Measurements from ENCODE around the gene ABL2.

ABL2 gene

DNA sequence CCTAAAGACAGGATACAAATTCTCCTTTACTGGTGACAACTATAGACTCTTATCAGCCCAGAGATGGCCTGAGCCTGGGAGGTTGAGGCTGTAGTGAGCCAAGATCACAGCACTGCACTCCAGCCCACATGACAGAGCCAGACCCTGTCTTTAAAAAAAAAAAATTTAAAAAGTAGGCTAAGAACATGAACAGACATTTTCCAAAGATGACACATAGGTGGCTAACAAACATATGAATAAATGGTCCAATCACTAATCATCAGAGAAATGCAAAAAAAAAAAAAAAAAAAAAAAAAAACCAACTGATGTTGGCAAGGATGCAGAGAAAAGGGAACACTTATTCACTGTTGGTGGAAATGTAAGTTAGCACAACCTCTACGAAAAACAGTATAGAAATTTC lies 82.6 kb downstream of the ABL2 start:
- no peak overlapping the region for H2AFZ ChIP-seq (ENCODE audit: low read depth, low read length)
- H3K36me3 ChIP-seq (ENCODE audit: control insufficient read depth in 1 of 2, insufficient read depth in 2 of 2, low read depth in 1 of 2, low read length in 2 of 2): peaks cover 3 to 4% of the 10 kb centered on the region in 2 experiments
- no peak overlapping the region for H2BK120ac ChIP-seq (ENCODE audit: low read depth, low read length)
- H3K23ac ChIP-seq (ENCODE audit: low read length in 2 of 2): no peak overlapping the region
- no peak for DNase-seq
- no peak overlapping the region for H2AK5ac ChIP-seq (ENCODE audit: low read length, severe bottlenecking)
- H3K4ac ChIP-seq (ENCODE audit: low read depth in 1 of 2, low read length in 2 of 2): no peak overlapping the region
- H3K27me3 ChIP-seq (ENCODE audit: control insufficient read depth in 1 of 2, insufficient read depth in 1 of 2, low read length in 2 of 2): no peaks in the 10 kb centered on the region
- H3K9ac ChIP-seq (ENCODE audit: low read length): peak overlapping the region; percentile 49
- H3K9me3 ChIP-seq (ENCODE audit: control insufficient read depth, low read length): peaks cover 3% of the 10 kb centered on the region
- no peak overlapping the region for H4K91ac ChIP-seq (ENCODE audit: low read length)
- H2BK12ac ChIP-seq (ENCODE audit: low read length in 2 of 2): no peak overlapping the region
- H3K79me1 ChIP-seq (replicated peaks; ENCODE audit: low read length, poor library complexity, severe bottlenecking): peaks cover 13% of the 10 kb centered on the region
- no peak overlapping the region for H2BK15ac ChIP-seq (ENCODE audit: low read depth, poor library complexity, severe bottlenecking)
- no peak overlapping the region for H3K27ac ChIP-seq (ENCODE audit: low read length, poor library complexity, severe bottlenecking)
- WGBS: 89% methylated on average over 1 of the region's 1 CpG
- no peak overlapping the region for H3K18ac ChIP-seq (ENCODE audit: low read depth in 1 of 2, low read length in 2 of 2)
- H2BK5ac ChIP-seq (ENCODE audit: low read depth, low read length, poor library complexity, severe bottlenecking): no peak overlapping the region
- H3K4me2 ChIP-seq (ENCODE audit: low read length, poor library complexity, severe bottlenecking): no peak overlapping the region
- H4K8ac ChIP-seq (ENCODE audit: low read length): no peak overlapping the region
- H3K14ac ChIP-seq (ENCODE audit: low read length in 2 of 2): no peak overlapping the region
- no peak overlapping the region for H3K4me3 ChIP-seq (ENCODE audit: insufficient read depth in 1 of 2, low read depth in 1 of 2, low read length in 2 of 2)
- peaks cover 1% of the 10 kb centered on the region for H3K4me1 ChIP-seq (ENCODE audit: control insufficient read depth, insufficient read depth, low read depth, low read length)

DNA sequence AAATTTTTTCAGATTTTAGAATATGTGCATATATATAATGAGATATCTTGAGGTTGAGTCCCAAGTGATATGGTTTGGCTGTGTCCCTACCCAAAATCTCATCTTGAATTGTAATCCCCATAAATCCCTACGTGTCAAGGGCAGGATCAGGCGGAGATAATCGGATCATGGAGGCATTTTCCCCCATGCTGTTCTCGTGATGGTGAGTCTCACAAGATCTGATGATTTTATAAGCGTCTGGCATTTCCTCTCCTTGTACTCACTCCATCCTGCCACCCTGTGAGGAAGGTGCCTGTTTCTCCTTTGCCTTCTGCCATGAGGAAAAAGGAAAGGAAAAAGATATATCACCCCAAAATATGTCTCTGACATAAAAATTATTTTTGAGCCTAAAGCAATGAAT lies 83.0 kb downstream of the ABL2 start:
- H3K9me3 ChIP-seq (ENCODE audit: control insufficient read depth, low read length): peaks cover 3% of the 10 kb centered on the region
- no peak overlapping the region for H2AK5ac ChIP-seq (ENCODE audit: low read length, severe bottlenecking)
- no peak overlapping the region for H3K4ac ChIP-seq (ENCODE audit: low read depth in 1 of 2, low read length in 2 of 2)
- H3K27me3 ChIP-seq (ENCODE audit: control insufficient read depth in 1 of 2, insufficient read depth in 1 of 2, low read length in 2 of 2): no peaks in the 10 kb centered on the region
- no peak overlapping the region for H3K4me2 ChIP-seq (ENCODE audit: low read length, poor library complexity, severe bottlenecking)
- H3K27ac ChIP-seq (ENCODE audit: low read length, poor library complexity, severe bottlenecking): no peak overlapping the region
- H3K4me3 ChIP-seq (ENCODE audit: insufficient read depth in 1 of 2, low read depth in 1 of 2, low read length in 2 of 2): no peak overlapping the region
- H2BK15ac ChIP-seq (ENCODE audit: low read depth, poor library complexity, severe bottlenecking): no peak overlapping the region
- H2AFZ ChIP-seq (ENCODE audit: low read depth, low read length): no peak overlapping the region
- peaks cover 13% of the 10 kb centered on the region for H3K79me1 ChIP-seq (replicated peaks; ENCODE audit: low read length, poor library complexity, severe bottlenecking)
- no peak overlapping the region for H3K18ac ChIP-seq (ENCODE audit: low read depth in 1 of 2, low read length in 2 of 2)
- H2BK120ac ChIP-seq (ENCODE audit: low read depth, low read length): no peak overlapping the region
- no peak for DNase-seq
- H3K4me1 ChIP-seq (ENCODE audit: control insufficient read depth, insufficient read depth, low read depth, low read length): peaks cover 1% of the 10 kb centered on the region
- peaks cover 3 to 4% of the 10 kb centered on the region in 2 experiments for H3K36me3 ChIP-seq (ENCODE audit: control insufficient read depth in 1 of 2, insufficient read depth in 2 of 2, low read depth in 1 of 2, low read length in 2 of 2)
- no peak overlapping the region for H2BK5ac ChIP-seq (ENCODE audit: low read depth, low read length, poor library complexity, severe bottlenecking)
- H2BK12ac ChIP-seq (ENCODE audit: low read length in 2 of 2): no peak overlapping the region
- no peak overlapping the region for H4K8ac ChIP-seq (ENCODE audit: low read length)
- no peak overlapping the region for H3K14ac ChIP-seq (ENCODE audit: low read length in 2 of 2)
- WGBS: 81% methylated on average over 4 of the region's 5 CpGs
- H4K91ac ChIP-seq (ENCODE audit: low read length): no peak overlapping the region
- no peak overlapping the region for H3K23ac ChIP-seq (ENCODE audit: low read length in 2 of 2)
- H3K9ac ChIP-seq (ENCODE audit: low read length): peak overlapping the region; percentile 49

DNA sequence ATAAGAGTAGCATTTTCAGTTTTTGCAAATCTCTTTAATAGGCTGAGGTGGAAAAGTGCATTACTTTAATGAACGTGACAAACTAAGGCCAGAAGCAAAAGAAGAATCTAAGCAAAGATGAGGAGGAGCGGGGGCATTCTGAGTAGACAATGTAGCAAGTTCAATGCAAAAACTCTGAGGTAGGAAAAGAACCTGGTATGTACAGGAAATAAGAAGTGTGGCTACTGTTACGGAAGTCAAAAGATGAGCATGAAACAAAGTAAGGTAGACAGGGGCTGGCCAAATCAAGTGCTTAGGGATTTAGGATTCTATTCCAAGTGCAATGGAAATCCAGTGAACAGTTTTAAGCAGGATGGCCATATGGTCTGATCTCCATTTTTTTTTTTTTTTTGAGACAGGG lies 84.0 kb downstream of the ABL2 start:
- Histone ChIP-seq H3K36me3 (ENCODE audit: control insufficient read depth in 1 of 2, insufficient read depth in 2 of 2, low read depth in 1 of 2, low read length in 2 of 2) (peaks cover 3 to 7% of the 10 kb centered on the region in 2 experiments), H3K9me3 (ENCODE audit: control insufficient read depth, low read length) (peaks cover 3% of the 10 kb centered on the region), H2BK15ac (ENCODE audit: low read depth, poor library complexity, severe bottlenecking) (no peak overlapping the region), H3K4ac (ENCODE audit: low read depth in 1 of 2, low read length in 2 of 2) (no peak overlapping the region), H3K4me3 (ENCODE audit: insufficient read depth in 1 of 2, low read depth in 1 of 2, low read length in 2 of 2) (no peak overlapping the region), H3K18ac (ENCODE audit: low read depth in 1 of 2, low read length in 2 of 2) (no peak overlapping the region), H3K23ac (ENCODE audit: low read length in 2 of 2) (no peak overlapping the region), H2BK5ac (ENCODE audit: low read depth, low read length, poor library complexity, severe bottlenecking) (no peak overlapping the region), H4K8ac (ENCODE audit: low read length) (no peak overlapping the region), H3K27me3 (ENCODE audit: control insufficient read depth in 1 of 2, insufficient read depth in 1 of 2, low read length in 2 of 2) (no peaks in the 10 kb centered on the region), H3K4me1 (ENCODE audit: control insufficient read depth, insufficient read depth, low read depth, low read length) (peaks cover 5% of the 10 kb centered on the region), H2BK120ac (ENCODE audit: low read depth, low read length) (no peak overlapping the region), H3K14ac (ENCODE audit: low read length in 2 of 2) (no peak overlapping the region), H2AK5ac (ENCODE audit: low read length, severe bottlenecking) (no peak overlapping the region), H2BK12ac (ENCODE audit: low read length in 2 of 2) (peak overlapping the region in 1 of 2 experiments; percentile 42), H3K79me1 (replicated peaks; ENCODE audit: low read length, poor library complexity, severe bottlenecking) (peaks cover 12% of the 10 kb centered on the region), H3K4me2 (ENCODE audit: low read length, poor library complexity, severe bottlenecking) (no peak overlapping the region), H4K91ac (ENCODE audit: low read length) (no peak overlapping the region), H2AFZ (ENCODE audit: low read depth, low read length) (no peak overlapping the region), H3K27ac (ENCODE audit: low read length, poor library complexity, severe bottlenecking) (no peak overlapping the region), H3K9ac (ENCODE audit: low read length) (peak overlapping the region; percentile 99)
- no peak for DNase-seq
- whole genome bisulfite sequencing: 97% methylated on average over 3 of the region's 3 CpGs

DNA sequence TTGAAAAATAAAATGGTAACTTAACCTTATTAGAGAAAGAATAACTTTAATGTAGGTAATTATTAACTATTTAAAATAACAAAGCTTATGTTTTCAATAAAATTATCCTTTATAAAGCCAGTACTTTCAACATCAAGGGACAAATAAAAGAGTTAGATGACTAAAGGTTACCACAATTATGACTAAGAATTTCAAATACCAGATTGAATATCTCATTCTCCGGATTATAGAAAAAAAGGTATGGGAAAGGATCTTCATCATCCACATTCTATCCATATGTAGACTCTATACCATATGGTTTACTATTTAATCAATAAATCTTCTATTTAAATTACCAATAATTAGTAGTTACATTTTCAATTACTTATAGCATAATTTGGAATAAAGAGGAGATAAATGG lies 84.9 kb downstream of the ABL2 start:
- Histone ChIP-seq H3K18ac (ENCODE audit: low read depth in 1 of 2, low read length in 2 of 2) (no peak overlapping the region), H3K9ac (ENCODE audit: low read length) (peak overlapping the region; percentile 99), H3K4me2 (ENCODE audit: low read length, poor library complexity, severe bottlenecking) (no peak overlapping the region), H2BK12ac (ENCODE audit: low read length in 2 of 2) (no peak overlapping the region), H2BK15ac (ENCODE audit: low read depth, poor library complexity, severe bottlenecking) (no peak overlapping the region), H2AFZ (ENCODE audit: low read depth, low read length) (no peak overlapping the region), H4K8ac (ENCODE audit: low read length) (no peak overlapping the region), H3K79me1 (replicated peaks; ENCODE audit: low read length, poor library complexity, severe bottlenecking) (peaks cover 10% of the 10 kb centered on the region), H3K4me3 (ENCODE audit: insufficient read depth in 1 of 2, low read depth in 1 of 2, low read length in 2 of 2) (no peak overlapping the region), H2BK120ac (ENCODE audit: low read depth, low read length) (no peak overlapping the region), H2BK5ac (ENCODE audit: low read depth, low read length, poor library complexity, severe bottlenecking) (no peak overlapping the region), H3K9me3 (ENCODE audit: control insufficient read depth, low read length) (peaks cover 3% of the 10 kb centered on the region), H3K27me3 (ENCODE audit: control insufficient read depth in 1 of 2, insufficient read depth in 1 of 2, low read length in 2 of 2) (no peaks in the 10 kb centered on the region), H3K27ac (ENCODE audit: low read length, poor library complexity, severe bottlenecking) (no peak overlapping the region), H3K4ac (ENCODE audit: low read depth in 1 of 2, low read length in 2 of 2) (no peak overlapping the region), H3K36me3 (ENCODE audit: control insufficient read depth in 1 of 2, insufficient read depth in 2 of 2, low read depth in 1 of 2, low read length in 2 of 2) (peaks cover 4 to 16% of the 10 kb centered on the region in 2 experiments), H4K91ac (ENCODE audit: low read length) (no peak overlapping the region), H3K4me1 (ENCODE audit: control insufficient read depth, insufficient read depth, low read depth, low read length) (peaks cover 6% of the 10 kb centered on the region), H3K23ac (ENCODE audit: low read length in 2 of 2) (no peak overlapping the region), H2AK5ac (ENCODE audit: low read length, severe bottlenecking) (no peak overlapping the region), H3K14ac (ENCODE audit: low read length in 2 of 2) (no peak overlapping the region)
- no peak for DNase-seq
- no CpG with 5 or more reads among the region's 1 CpG for WGBS
